Smooth muscle cell (in vitro differentiated cells): ENCODE results near the gene PRR16. TPM values are rescaled to one million over a fixed set of nuclear protein-coding genes. Genes with fewer than 3 reads are reported as not detected.

Source experiments
- DNase-seq: peaks from one replicate; lab custom pipeline; 2025; ENCODE audit not compliant: unreplicated experiment; lab: John Stamatoyannopoulos, UW
- H2AFZ ChIP-seq: fragments of 200-600 bp; sonication (generic); 2 replicates; pipeline ENCODE4 v1.6.0; 2016; ENCODE audit warnings: antibody characterized with exemption, low read depth, mild to moderate bottlenecking
- H3F3A ChIP-seq: fragments of 200-600 bp; sonication (generic); 2 replicates; pipeline ENCODE4 v1.6.0; 2017; ENCODE audit warnings: antibody characterized with exemption, low read depth
- H3K27ac ChIP-seq: fragments of 200-600 bp; sonication (generic); 2 replicates; pipeline ENCODE4 v1.5.1; 2016; ENCODE audit warnings: low read depth, mild to moderate bottlenecking
- H3K27me3 ChIP-seq: fragments of 200-600 bp; sonication (generic); 2 replicates; pipeline ENCODE4 v1.6.1; 2016; ENCODE audit warnings: low read depth, mild to moderate bottlenecking
- H3K36me3 ChIP-seq: fragments of 200-600 bp; sonication (generic); 2 replicates; pipeline ENCODE4 v1.5.1; 2016; ENCODE audit warnings: low read depth
- H3K4me1 ChIP-seq: fragments of 200-600 bp; sonication (generic); 2 replicates; pipeline ENCODE4 v1.5.1; 2016; ENCODE audit warnings: low read depth
- H3K4me2 ChIP-seq: fragments of 200-600 bp; sonication (generic); 2 replicates; pipeline ENCODE4 v1.6.0; 2016; ENCODE audit warnings: mild to moderate bottlenecking
- H3K4me3 ChIP-seq: fragments of 200-600 bp; sonication (generic); 2 replicates; pipeline ENCODE4 v1.5.1; 2016; ENCODE audit warnings: mild to moderate bottlenecking
- H3K79me2 ChIP-seq: fragments of 200-600 bp; sonication (generic); 2 replicates; pipeline ENCODE4 v1.6.0; 2016; ENCODE audit warnings: low read depth, mild to moderate bottlenecking
- H3K9ac ChIP-seq: fragments of 200-600 bp; sonication (generic); 2 replicates; pipeline ENCODE4 v1.6.0; 2016; ENCODE audit warnings: low read depth
- H3K9me3 ChIP-seq: fragments of 200-600 bp; sonication (generic); replicated peaks from 2 replicates; pipeline ENCODE4 v1.5.1; 2016; ENCODE audit warnings: low read depth
- H4K20me1 ChIP-seq: fragments of 200-600 bp; sonication (generic); 2 replicates; pipeline ENCODE4 v1.6.0; 2016; ENCODE audit warnings: low read depth
- WGBS: methylation state at CpG from one replicate; pipeline ENCODE4 v1.1.7; 2016; ENCODE audit warnings: low lambda C conversion rate; 5-methylcytosine and 5-hydroxymethylcytosine counted together
- polyA plus RNA-seq: library from polyadenylated mRNA; unstranded; fragments of >200 nt; fragmentation: Nextera tagmentation; extraction: Ambion mirVana; gene quantifications from 2 replicates; pipeline ENCODE4 v1.2.1, GENCODE V29; 2016
- total RNA-seq: library from RNA; depleted of rRNA; stranded (reverse); fragments of >200 nt; gene quantifications from 2 replicates; pipeline ENCODE4 v1.2.3, GENCODE V29; 2014
- TF ChIP-seq, protein P1 (sequence below): fragments of 200-600 bp; sonication (generic); IDR thresholded peaks from 2 replicates; pipeline ENCODE4 v1.5.1; 2017; ENCODE audit warnings: borderline replicate concordance, mild to moderate bottlenecking, antibody characterized with exemption; ENCODE audit not compliant: insufficient read depth, poor library complexity, severe bottlenecking

Gene PRR16
- total and polyA plus RNA-seq, 2 experiments from 2014 or later: 6.7 to 13.2 TPM

DNA sequence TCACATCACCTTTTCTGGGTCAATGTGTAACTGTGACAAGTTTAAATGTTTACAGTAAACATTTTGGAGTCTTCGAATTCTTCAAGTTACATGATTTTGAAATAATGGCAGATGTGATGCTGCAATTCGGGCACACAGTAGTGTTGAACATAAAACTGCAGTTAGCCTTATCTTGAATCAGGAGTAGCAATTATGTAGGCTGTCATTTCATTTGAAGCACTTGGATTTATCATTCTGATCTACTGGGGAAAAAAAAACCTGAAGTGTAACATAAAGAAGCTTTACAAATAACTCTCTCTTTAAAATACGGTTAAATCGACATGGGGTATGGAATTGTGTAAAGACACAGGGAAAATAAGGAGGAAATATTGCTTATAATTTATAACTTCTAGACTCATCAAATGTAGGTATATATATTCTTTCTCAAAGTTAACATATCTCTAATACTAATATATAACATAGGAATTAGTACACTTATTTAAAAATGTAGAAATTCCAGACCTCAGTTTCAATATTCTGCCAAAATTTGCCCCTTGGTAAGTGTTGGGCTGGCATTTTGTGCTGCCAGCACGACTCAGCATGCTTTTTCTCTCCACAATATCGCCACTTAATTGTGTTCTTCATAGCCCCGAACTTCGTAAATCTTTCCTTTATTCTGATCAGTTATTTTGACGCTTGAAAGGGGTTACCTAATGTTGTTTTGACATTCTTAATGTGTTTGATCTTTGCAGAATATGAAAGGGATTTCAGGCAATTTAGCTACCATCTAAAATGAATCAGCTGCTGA is 226.7 kb downstream of the PRR16 start:
- H3K4me2 ChIP-seq: no peak overlapping the region
- no peak overlapping the region for H3K9ac ChIP-seq
- no peak overlapping the region for H3K4me3 ChIP-seq
- H2AFZ ChIP-seq: no peak overlapping the region
- no peaks in the 10 kb centered on the region for H3K79me2 ChIP-seq
- H3K27ac ChIP-seq: no peak overlapping the region
- no peaks in the 10 kb centered on the region for H4K20me1 ChIP-seq
- DNase-seq: no peak
- H3K4me1 ChIP-seq: no peaks in the 10 kb centered on the region
- TF ChIP-seq, protein P1, sequence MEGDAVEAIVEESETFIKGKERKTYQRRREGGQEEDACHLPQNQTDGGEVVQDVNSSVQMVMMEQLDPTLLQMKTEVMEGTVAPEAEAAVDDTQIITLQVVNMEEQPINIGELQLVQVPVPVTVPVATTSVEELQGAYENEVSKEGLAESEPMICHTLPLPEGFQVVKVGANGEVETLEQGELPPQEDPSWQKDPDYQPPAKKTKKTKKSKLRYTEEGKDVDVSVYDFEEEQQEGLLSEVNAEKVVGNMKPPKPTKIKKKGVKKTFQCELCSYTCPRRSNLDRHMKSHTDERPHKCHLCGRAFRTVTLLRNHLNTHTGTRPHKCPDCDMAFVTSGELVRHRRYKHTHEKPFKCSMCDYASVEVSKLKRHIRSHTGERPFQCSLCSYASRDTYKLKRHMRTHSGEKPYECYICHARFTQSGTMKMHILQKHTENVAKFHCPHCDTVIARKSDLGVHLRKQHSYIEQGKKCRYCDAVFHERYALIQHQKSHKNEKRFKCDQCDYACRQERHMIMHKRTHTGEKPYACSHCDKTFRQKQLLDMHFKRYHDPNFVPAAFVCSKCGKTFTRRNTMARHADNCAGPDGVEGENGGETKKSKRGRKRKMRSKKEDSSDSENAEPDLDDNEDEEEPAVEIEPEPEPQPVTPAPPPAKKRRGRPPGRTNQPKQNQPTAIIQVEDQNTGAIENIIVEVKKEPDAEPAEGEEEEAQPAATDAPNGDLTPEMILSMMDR: no peak
- no peaks in the 10 kb centered on the region for H3K27me3 ChIP-seq
- H3K9me3 ChIP-seq: no peaks in the 10 kb centered on the region
- no peaks in the 10 kb centered on the region for H3K36me3 ChIP-seq
- no peaks in the 10 kb centered on the region for H3F3A ChIP-seq
- WGBS: 73% methylated on average over 9 of the region's 9 CpGs

DNA sequence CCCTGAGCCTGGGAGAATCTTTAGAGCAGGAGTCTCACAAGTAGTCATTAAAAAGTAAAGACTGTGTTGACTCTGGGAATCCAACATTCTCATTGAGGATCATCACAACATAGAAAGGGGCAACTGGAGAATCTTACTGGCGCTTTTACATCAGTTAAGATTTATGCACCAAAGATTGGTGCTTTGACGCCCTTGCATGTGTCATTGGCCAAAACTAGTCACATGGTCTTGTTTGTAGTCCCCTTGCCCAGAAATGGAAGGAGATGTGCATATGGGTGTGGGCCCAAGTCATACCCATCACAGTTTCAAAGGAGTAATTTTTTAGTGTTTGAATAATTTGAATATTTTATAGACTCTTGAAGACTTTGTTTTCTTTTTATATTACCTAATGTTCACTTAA is 228.2 kb downstream of the PRR16 start:
- Histone ChIP-seq H3K79me2 (no peaks in the 10 kb centered on the region), H3K9ac (no peak overlapping the region), H3K4me3 (no peak overlapping the region), H3K4me2 (no peak overlapping the region), H3K36me3 (no peaks in the 10 kb centered on the region), H3K27ac (no peak overlapping the region), H3K9me3 (no peaks in the 10 kb centered on the region), H3K4me1 (no peaks in the 10 kb centered on the region), H4K20me1 (no peaks in the 10 kb centered on the region), H2AFZ (no peak overlapping the region), H3K27me3 (no peaks in the 10 kb centered on the region), H3F3A (no peaks in the 10 kb centered on the region)
- TF ChIP-seq, protein P1: no peak
- WGBS: 96% methylated on average over 2 of the region's 2 CpGs
- no peak for DNase-seq

GRCh38 chr5:120695368-120695880 is 231.3 kb downstream of the PRR16 start:
- no peak overlapping the region for H2AFZ ChIP-seq
- H3K4me1 ChIP-seq: no peaks in the 10 kb centered on the region
- no peaks in the 10 kb centered on the region for H3K27me3 ChIP-seq
- TF ChIP-seq, protein P1: no peak
- H3K4me3 ChIP-seq: no peak overlapping the region
- H3K36me3 ChIP-seq: no peaks in the 10 kb centered on the region
- DNase-seq: no peak
- no peaks in the 10 kb centered on the region for H4K20me1 ChIP-seq
- H3K79me2 ChIP-seq: no peaks in the 10 kb centered on the region
- no peak overlapping the region for H3K27ac ChIP-seq
- H3F3A ChIP-seq: no peaks in the 10 kb centered on the region
- H3K9ac ChIP-seq: no peak overlapping the region
- 83% methylated on average over 4 of the region's 4 CpGs for WGBS
- no peak overlapping the region for H3K4me2 ChIP-seq
- no peaks in the 10 kb centered on the region for H3K9me3 ChIP-seq
